Measurements from ENCODE around the gene CYTH4. TPM values are rescaled to one million over a fixed set of nuclear protein-coding genes. Genes with fewer than 3 reads are reported as not detected.
A peak's percentile ranks its signal among the peaks of the same experiment; 100 is the strongest.

CYTH4 gene
- total RNA-seq, 1 donor from 2014 or later = not detected

GRCh38 chr22:37314315-37315074, 32.2 kb downstream of the CYTH4 start:
- Mint-ChIP-seq H3K9me3 (ENCODE audit: low read depth) (no peaks in the 10 kb centered on the region), H3K36me3 (ENCODE audit: low read depth) (no peaks in the 10 kb centered on the region), H3K27ac (ENCODE audit: unreplicated experiment) (no peak overlapping the region), H3K27me3 (ENCODE audit: low read depth) (no peaks in the 10 kb centered on the region), H3K4me3 (ENCODE audit: unreplicated experiment) (no peak overlapping the region), H3K4me1 (ENCODE audit: low read depth) (peaks cover 21% of the 10 kb centered on the region)
- no peak for TF ChIP-seq CTCF (IDR thresholded peaks at IDR 0.05)
- DNase-seq (ENCODE audit: low spot score) = no peak

- Mint-ChIP-seq H3K4me1 (ENCODE audit: low read depth) (peaks cover 13% of the 10 kb centered on the region), H3K27me3 (ENCODE audit: low read depth) (peaks cover 8% of the 10 kb centered on the region), H3K4me3 (ENCODE audit: unreplicated experiment) (no peak overlapping the region), H3K36me3 (ENCODE audit: low read depth) (no peaks in the 10 kb centered on the region), H3K27ac (ENCODE audit: unreplicated experiment) (no peak overlapping the region), H3K9me3 (ENCODE audit: low read depth) (no peaks in the 10 kb centered on the region)
- TF ChIP-seq CTCF (IDR thresholded peaks at IDR 0.05) = no peak
- no peak for DNase-seq (ENCODE audit: low spot score)
Observed at GRCh38 chr22:37316405-37316804, 34.1 kb downstream of the CYTH4 start.

- Mint-ChIP-seq H3K9me3 (ENCODE audit: low read depth) (no peaks in the 10 kb centered on the region), H3K27ac (ENCODE audit: unreplicated experiment) (no peak overlapping the region), H3K36me3 (ENCODE audit: low read depth) (no peaks in the 10 kb centered on the region), H3K27me3 (ENCODE audit: low read depth) (peaks cover 8% of the 10 kb centered on the region), H3K4me3 (ENCODE audit: unreplicated experiment) (no peak overlapping the region), H3K4me1 (ENCODE audit: low read depth) (peaks cover 13% of the 10 kb centered on the region)
- peak; percentile 90 for TF ChIP-seq CTCF (IDR thresholded peaks at IDR 0.05)
- no peak for DNase-seq (ENCODE audit: low spot score)
Observed at GRCh38 chr22:37316875-37317371, 34.6 kb downstream of the CYTH4 start.

- no peak for TF ChIP-seq CTCF (IDR thresholded peaks at IDR 0.05)
- no peak for DNase-seq (ENCODE audit: low spot score)
- Mint-ChIP-seq H3K36me3 (ENCODE audit: low read depth) (no peaks in the 10 kb centered on the region), H3K27ac (ENCODE audit: unreplicated experiment) (no peak overlapping the region), H3K4me1 (ENCODE audit: low read depth) (peaks cover 13% of the 10 kb centered on the region), H3K9me3 (ENCODE audit: low read depth) (no peaks in the 10 kb centered on the region), H3K4me3 (ENCODE audit: unreplicated experiment) (no peak overlapping the region), H3K27me3 (ENCODE audit: low read depth) (peaks cover 10% of the 10 kb centered on the region)
Observed at GRCh38 chr22:37317698-37318210, 35.4 kb downstream of the CYTH4 start.

GRCh38 chr22:37318364-37319109, 36.2 kb downstream of the CYTH4 start:
- no peak for DNase-seq (ENCODE audit: low spot score)
- peak; percentile 10 for TF ChIP-seq CTCF (IDR thresholded peaks at IDR 0.05)
- H3K27ac Mint-ChIP-seq (ENCODE audit: unreplicated experiment) = no peak overlapping the region
- H3K4me1 Mint-ChIP-seq (ENCODE audit: low read depth) = peaks cover 13% of the 10 kb centered on the region
- no peaks in the 10 kb centered on the region for H3K9me3 Mint-ChIP-seq (ENCODE audit: low read depth)
- H3K36me3 Mint-ChIP-seq (ENCODE audit: low read depth) = no peaks in the 10 kb centered on the region
- no peak overlapping the region for H3K4me3 Mint-ChIP-seq (ENCODE audit: unreplicated experiment)
- H3K27me3 Mint-ChIP-seq (ENCODE audit: low read depth) = peaks cover 12% of the 10 kb centered on the region
